ENCODE measurements around the gene DHX35.
A peak's percentile ranks its signal among the peaks of the same experiment; 100 is the strongest.

Gene DHX35

DNA sequence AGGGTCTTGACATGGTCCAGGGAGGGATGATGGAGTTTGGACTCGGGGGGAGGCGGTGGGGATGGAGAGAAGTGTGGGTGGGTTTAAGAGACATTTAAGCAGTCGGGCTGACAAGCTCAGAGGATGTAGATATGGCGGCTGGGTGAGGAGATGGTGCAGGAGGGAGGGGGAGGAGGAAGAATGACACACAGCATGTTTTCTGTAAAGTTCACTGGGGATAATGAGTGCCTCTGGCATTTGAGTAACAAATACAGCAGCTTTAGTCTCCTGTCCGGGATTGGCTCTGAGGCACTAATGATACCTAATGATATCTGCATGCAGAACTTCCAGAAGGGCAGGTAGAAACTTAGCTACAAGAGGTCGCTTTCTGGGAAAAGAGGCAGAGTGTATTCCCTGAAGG, 107.8 kb downstream of the DHX35 start:
- DNase-seq = no peak

- DNase-seq = no peak
These were observed 108.5 kb downstream of the DHX35 start for GRCh38 chr20:39070484-39071231.

- DNase-seq = no peak
These were observed 110.0 kb downstream of the DHX35 start for GRCh38 chr20:39072132-39072531.

- no peak for DNase-seq
These were observed 110.5 kb downstream of the DHX35 start for GRCh38 chr20:39072653-39073052.

DNA sequence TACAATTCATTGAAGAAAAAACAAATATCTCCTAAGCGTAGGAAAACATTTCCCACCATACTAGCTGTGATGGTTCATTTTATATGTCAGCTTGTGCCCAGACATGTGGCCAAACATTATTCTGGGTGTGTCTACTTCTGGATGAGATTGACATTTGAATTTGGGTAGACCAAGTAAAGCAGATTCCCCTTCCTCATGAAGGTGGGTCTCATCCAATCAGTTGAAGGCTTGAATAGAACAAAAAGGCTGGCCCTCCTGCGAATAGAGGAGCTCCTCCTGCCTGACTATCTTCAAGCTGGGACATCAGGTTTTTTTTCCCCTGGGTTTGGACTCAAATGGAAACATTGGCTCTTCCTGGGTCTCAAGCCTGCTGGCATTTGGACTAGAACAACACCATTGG, 113.6 kb downstream of the DHX35 start:
- DNase-seq = no peak

DNA sequence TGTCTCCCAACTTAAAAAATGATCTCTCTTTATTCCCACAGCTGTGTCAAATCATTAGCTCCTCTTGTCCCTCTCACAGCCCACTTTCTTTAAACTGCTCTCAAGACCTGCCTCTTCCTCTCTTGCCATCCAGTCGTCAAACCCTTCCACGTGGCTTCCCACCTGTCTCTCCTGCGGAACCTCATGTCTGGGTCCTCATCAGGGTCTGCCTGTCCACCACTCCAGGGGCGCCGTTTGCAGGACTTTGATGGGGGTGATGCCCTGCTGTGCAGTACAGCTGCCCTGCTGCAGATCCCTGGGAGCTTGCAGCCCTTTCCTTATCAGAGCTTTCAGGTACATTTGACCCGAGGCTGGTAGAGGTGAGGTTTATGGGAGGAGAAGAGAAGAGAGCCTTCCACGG, 114.8 kb downstream of the DHX35 start:
- DNase-seq = no peak

DNA sequence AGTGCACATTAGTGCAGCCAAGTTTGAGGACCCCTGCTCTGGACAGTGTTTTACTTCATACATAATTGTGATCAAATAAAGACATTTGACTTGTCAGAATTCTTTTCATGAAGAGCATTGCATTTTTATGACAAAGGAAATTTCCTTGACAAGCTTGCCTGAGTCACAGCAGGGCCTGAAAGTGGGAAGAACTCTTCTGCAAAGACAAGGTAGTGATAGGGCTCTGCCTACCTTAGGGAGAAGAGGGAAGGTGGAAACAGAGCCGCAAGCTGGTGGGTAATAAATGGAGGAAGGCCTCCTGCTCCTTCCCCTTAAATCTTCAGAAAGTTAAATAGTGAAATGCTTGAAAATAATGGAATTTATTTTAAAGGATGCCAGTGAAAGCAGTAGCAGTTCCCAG, 118.2 kb downstream of the DHX35 start:
- no peak for DNase-seq

DNA sequence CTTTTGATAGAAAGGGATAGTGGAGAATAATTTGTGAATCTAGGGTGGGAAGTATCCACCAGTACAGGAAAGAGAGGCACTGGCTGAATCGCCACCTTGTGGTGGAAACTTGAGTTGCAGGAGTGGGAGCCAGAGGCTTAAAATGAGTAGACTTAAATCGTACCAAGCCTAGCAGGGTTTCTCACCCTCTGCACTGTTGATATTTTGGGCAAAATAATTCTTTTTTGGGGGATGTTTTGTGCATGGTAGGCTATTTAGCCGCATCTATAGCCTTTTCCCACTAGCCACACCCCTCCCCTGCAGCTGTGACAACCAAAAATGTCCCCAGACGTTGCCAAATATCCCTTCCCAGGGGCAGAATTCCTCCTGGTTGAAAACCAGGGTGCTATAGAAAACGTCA, 119.1 kb downstream of the DHX35 start:
- peak; percentile 82 for DNase-seq

GRCh38 chr20:39082622-39083398, 120.7 kb downstream of the DHX35 start:
- DNase-seq = no peak

GRCh38 chr20:39083761-39084160, 121.6 kb downstream of the DHX35 start:
- DNase-seq = no peak

DNA sequence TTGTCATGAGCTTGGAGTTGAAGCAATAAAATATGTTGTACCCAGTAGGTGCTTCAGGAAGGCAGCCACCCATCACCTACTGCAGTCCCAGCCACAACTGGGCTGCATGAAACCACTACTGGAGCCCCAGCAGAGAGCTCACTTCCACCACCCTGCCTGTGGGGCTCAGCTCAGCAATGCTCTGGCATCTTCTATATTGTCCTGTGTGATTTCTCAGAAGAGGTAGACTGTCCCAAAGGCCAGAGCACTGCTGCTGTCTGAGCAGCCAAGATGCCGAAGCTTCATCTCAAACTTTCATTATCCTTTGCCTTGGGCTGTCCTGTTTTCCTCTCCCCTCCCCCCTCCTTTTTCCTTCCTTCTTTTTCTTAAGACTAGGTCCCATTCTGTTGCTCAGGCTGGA, 126.9 kb downstream of the DHX35 start:
- DNase-seq = no peak
